NT2/D1 (cell line): Measurements from ENCODE around the gene ZBTB20.

Experiments used
- DNase-seq: peaks from one replicate; pipeline ENCODE4 v3.0.0-alpha.2; 2011; ENCODE audit warnings: low read depth, low spot score
- H3K27me3 ChIP-seq: 2 replicates; pipeline ENCODE4 v1.6.0; 2011; ENCODE audit warnings: mild to moderate bottlenecking; ENCODE audit not compliant: insufficient read length, insufficient read depth
- H3K36me3 ChIP-seq: 2 replicates; pipeline ENCODE4 v1.6.1; 2011; ENCODE audit warnings: mild to moderate bottlenecking, low read length, mixed read lengths; ENCODE audit not compliant: insufficient read depth, insufficient read length
- H3K4me1 ChIP-seq: 2 replicates; pipeline ENCODE4 v1.5.1; 2011; ENCODE audit not compliant: insufficient read depth, insufficient read length
- H3K4me3 ChIP-seq: 2 replicates; pipeline ENCODE4 v1.5.1; 2011; ENCODE audit warnings: low read depth; ENCODE audit not compliant: insufficient read length
- H3K9ac ChIP-seq: 2 replicates; pipeline ENCODE4 v1.6.0; 2011; ENCODE audit warnings: low read depth; ENCODE audit not compliant: insufficient read length
- H3K9me3 ChIP-seq: 2 replicates; pipeline ENCODE4 v1.5.1; 2011; ENCODE audit warnings: mild to moderate bottlenecking, low read length; ENCODE audit not compliant: insufficient read depth
- SUZ12 ChIP-seq: IDR thresholded peaks from 2 replicates; pipeline ENCODE4 v1.6.1; 2011; ENCODE audit not compliant: insufficient read length, insufficient read depth; ENCODE audit errors: extremely low read depth
- YY1 ChIP-seq: IDR thresholded peaks from 2 replicates; pipeline ENCODE4 v1.6.1; 2011; ENCODE audit not compliant: insufficient read length, insufficient read depth
- ZNF274 ChIP-seq: IDR thresholded peaks from 2 replicates; pipeline ENCODE4 v1.6.1; 2011; ENCODE audit warnings: mild to moderate bottlenecking, low read depth, low read length

The ZBTB20 gene

DNA sequence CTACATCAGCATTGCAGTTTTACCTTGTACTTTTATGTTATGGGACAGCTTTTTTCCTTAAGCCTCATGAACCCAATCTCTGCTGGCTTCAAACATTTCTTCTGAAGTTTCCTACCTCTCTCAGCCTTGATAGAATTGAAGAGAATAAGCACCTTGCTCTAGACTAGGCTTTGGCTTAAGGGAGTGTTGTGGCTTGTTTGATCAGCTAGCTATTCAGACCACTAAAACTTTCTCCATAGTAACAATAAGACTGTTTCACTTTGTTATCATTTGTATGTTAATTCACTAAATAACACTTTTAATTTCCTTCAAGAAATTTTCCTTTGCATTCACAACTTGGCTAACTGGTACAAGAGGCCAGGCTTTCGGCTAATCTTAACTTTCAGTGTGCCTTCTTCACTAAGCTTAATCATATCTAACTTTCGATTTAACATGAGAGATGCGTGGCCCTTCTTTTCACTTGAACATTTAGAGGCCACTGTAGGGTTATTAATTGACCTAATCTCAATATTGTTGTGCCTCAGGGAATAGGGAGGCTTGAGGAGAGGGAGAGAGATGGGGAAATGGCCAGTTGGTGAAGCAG lies 861.3 kb downstream of the ZBTB20 start:
- TF ChIP-seq SUZ12 (no peak), YY1 (no peak), ZNF274 (no peak)
- H3K4me1 ChIP-seq, result no peaks in the 10 kb centered on the region
- H3K9me3 ChIP-seq, result no peaks in the 10 kb centered on the region
- H3K36me3 ChIP-seq, result no peaks in the 10 kb centered on the region
- DNase-seq, result no peak
- H3K4me3 ChIP-seq, result no peak overlapping the region
- H3K9ac ChIP-seq, result no peak overlapping the region
- H3K27me3 ChIP-seq, result no peaks in the 10 kb centered on the region

DNA sequence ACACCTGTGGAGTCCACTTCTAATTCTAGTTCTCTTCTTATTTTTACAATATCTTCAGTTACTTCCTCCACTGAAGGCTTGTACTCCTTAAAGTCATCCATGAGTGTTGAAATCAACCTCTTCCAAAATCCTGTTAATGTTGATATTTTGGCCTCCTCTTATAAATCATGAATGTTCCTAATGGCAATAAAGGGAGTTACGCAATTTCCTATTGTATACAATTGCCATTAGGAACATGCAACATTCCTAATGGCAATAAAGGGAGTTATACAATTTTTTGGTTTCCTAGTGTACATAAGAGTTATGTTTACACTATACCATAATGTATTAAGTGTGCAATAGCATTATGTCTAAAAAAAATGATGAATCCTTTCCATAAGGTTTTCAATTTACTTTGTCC lies 862.4 kb downstream of the ZBTB20 start:
- Histone ChIP-seq H3K27me3 (no peaks in the 10 kb centered on the region), H3K4me3 (no peak overlapping the region), H3K36me3 (no peaks in the 10 kb centered on the region), H3K9ac (no peak overlapping the region), H3K9me3 (no peaks in the 10 kb centered on the region), H3K4me1 (no peaks in the 10 kb centered on the region)
- no peak for DNase-seq
- no peak for TF ChIP-seq SUZ12
- no peak for TF ChIP-seq ZNF274
- TF ChIP-seq YY1, result no peak
